ENCODE results near the gene EFCAB14.

DNA sequence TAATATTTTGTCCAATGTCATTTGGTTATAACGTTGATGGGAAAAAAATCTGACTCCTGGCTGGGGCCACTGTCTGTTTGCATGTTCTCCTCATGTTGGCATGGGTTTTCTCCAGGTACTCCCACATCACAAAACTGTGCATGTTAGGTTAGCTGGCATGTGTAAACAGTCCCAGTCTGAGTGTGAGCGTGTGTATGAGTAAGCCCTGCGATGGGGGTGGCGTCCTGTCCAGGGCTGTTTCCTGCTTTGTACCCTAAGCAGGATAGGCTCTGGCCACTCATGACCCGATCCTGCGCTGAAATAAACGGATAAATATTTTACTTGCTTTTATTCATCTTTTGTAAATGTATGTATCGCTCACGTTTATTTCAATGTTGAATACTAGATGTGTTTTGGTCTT, 13.5 kb downstream of the EFCAB14 start:
- TF ChIP-seq TAF1 (IDR thresholded peaks at IDR 0.05; ENCODE audit: borderline replicate concordance, insufficient read depth, low read length) (no peak), POLR2AphosphoS5 (IDR thresholded peaks at IDR 0.05; ENCODE audit: low read depth, low read length) (no peak), SIN3A (IDR thresholded peaks at IDR 0.05; ENCODE audit: borderline replicate concordance, insufficient read depth, low read length) (no peak)
- TF ChIP-seq, protein P1, sequence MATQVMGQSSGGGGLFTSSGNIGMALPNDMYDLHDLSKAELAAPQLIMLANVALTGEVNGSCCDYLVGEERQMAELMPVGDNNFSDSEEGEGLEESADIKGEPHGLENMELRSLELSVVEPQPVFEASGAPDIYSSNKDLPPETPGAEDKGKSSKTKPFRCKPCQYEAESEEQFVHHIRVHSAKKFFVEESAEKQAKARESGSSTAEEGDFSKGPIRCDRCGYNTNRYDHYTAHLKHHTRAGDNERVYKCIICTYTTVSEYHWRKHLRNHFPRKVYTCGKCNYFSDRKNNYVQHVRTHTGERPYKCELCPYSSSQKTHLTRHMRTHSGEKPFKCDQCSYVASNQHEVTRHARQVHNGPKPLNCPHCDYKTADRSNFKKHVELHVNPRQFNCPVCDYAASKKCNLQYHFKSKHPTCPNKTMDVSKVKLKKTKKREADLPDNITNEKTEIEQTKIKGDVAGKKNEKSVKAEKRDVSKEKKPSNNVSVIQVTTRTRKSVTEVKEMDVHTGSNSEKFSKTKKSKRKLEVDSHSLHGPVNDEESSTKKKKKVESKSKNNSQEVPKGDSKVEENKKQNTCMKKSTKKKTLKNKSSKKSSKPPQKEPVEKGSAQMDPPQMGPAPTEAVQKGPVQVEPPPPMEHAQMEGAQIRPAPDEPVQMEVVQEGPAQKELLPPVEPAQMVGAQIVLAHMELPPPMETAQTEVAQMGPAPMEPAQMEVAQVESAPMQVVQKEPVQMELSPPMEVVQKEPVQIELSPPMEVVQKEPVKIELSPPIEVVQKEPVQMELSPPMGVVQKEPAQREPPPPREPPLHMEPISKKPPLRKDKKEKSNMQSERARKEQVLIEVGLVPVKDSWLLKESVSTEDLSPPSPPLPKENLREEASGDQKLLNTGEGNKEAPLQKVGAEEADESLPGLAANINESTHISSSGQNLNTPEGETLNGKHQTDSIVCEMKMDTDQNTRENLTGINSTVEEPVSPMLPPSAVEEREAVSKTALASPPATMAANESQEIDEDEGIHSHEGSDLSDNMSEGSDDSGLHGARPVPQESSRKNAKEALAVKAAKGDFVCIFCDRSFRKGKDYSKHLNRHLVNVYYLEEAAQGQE (IDR thresholded peaks at IDR 0.05; ENCODE audit: insufficient read depth in 1 of 2, low read depth in 2 of 2, low read length in 2 of 2) = no peak

Data from PFSK-1 (cell line).